Measurements from ENCODE around the gene PHF21A.
A peak's percentile ranks its signal among the peaks of the same experiment; 100 is the strongest.
"Not testable (repeated sequence)": the region's sequence is repeated elsewhere in the genome, so short reads cannot be mapped to it uniquely, and the experiment has no call there.

The PHF21A gene

DNA sequence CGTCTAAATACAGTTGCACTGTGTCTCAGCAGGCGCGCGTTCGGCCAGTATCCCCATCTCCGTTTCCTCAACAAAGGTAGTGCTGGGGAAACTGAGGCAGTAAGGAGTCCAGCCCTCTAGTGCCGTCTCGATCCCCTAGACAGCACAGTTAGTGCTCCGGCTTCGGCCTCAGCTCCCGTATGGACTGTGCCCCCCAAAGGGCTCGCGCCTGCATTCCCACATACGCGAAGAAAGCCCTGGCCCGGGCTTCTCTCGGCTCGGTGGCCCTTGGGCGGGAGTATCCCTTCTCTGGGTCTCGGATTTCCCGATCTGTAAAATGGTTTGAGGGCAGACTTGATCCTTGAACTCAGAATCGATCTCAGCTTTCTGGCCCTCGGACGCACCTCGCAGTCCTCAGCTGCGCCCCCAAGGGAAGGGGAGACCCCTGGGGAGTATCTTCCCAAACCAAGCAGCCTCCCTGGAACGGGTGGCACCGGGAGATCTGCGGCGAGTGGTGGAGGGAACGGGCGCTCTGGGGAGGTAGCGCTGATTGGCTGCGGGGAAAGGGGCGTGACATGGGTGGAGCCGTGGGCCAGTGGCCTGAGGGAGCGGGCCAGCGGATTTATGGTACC, 202.8 kb downstream of the PHF21A start:
- DNase-seq, result peak; percentile 72

DNA sequence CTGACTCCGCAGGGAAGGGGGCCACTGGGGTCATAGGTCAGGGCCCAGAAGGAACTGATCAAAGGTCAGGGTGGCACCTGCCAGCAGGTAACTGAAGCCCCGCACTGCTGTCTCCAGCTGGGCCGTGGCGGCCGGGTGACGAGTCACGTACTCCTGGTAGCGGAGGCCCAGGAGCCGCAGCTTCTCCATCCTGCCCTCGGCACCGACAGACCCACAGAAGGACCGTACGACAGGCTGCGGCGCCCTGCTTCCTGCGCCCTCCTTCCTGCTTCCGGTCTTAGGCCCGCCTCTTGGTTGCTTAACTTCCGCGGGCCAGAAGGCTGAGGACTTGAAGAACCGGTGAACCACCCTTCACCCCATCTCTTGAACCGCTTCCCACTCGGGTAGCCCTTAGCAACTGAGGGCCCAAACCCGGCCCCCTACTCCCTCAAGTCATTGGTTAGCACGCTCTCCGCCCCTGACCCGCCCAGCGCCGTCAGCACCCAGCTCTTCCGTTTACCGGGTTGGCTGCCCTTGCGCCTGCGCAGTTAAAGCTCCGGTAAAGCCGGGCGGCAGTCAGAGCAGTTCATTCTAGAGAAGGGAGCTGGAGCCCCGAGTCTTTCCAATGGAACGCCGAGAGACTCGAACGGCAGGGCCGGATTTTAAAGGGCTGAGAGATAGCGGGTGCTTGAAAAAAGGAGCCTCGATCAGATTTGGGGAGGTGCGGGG, 203.5 kb downstream of the PHF21A start, which contains the start of gene PEX16:
Gene PEX16, minus strand, starts transcription at position 255 of the 708 bp plus-strand sequence. Its CDS starts 66 bp downstream, at position 189.
- peak; percentile 92 for DNase-seq

DNA sequence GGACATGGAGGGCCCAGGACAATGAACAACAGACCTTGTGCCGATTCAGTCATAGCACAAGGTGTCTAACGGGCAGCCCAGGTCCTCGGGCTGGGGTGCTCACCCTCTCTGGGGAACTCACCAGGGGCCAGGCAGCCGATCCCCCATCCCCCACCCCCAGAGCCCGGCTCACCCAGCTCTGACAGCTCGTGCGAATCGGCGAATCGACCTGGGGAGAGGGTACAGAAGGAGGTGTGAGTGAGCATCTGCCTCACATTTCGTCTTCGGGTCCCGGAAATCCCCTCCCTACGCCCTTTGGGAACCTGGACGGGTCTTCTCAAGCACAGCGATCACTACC, 204.0 kb downstream of the PHF21A start:
- no peak for DNase-seq

DNA sequence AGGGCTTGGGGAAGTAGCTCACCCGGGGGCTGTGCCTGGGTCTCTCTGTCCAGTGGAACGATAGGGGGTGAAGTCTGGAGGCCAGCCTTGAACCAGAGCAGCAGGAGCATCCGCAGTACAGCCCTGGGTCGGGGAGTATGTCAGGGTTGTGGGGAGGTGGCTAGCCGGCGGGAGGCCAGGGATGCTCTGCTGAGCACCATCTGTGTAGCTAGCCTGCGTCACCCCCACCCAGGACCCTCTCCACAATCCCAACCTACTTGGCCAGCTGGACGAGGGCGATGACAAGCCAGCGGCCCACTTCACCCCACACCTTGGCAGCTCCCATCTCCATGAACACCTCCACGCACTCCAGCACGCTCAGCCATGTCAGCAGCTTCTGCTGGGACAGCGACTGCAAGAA, 205.8 kb downstream of the PHF21A start:
- no peak for DNase-seq

DNA sequence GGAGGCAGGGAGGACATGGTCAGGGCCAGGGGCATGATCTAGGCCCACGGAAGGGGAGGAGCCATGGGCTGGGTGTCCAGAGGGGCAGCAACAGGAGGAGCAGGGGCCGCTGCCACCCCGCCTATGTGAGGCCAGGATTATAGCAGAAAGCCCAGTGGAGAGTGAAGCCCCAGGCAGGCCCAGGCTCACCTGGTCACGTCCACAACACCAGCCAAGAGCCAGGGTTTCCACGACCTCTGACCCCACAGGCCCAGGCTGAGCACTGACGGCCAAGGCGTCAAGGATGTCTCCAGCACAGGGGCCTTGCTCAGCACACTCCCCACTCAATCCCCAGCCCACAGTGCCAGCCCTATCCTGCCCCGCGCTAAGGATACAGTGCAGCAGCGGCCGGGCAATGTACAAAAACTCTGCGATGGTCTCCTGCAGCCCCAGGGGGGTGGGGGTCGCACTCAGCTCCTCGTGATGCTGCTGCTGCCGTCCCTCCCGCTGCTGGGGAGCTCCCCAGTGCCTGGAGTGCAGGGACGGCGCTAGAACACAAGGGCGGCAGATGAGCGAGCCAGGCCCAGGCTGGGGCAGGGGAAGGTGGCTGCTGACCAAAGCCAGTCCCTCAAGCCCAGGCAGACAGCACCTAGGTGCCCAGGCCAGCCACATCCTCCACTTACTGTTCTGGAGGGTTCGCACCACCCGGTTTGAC, 207.2 kb downstream of the PHF21A start:
- DNase-seq, result no peak

DNA sequence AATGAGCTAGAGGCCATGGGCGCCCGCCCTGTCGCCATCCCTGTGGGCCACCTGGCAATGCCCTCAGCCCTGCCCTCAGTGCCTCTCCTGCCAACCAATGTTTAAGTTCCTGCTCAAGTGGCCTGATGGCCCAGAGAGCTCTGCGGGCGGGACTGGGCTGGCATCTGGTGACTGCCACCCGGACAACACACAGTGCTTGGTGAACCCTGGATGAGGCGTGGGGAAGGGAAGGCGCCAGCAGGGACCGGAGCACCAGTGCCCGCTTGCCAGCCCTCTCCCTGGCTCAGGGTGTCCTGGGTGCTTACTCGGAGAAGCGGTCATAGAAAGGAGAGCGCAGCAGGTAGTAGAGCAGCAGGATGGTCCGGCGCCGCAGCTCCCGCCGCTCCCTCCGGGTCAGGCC, 207.7 kb downstream of the PHF21A start:
- DNase-seq, result no peak

DNA sequence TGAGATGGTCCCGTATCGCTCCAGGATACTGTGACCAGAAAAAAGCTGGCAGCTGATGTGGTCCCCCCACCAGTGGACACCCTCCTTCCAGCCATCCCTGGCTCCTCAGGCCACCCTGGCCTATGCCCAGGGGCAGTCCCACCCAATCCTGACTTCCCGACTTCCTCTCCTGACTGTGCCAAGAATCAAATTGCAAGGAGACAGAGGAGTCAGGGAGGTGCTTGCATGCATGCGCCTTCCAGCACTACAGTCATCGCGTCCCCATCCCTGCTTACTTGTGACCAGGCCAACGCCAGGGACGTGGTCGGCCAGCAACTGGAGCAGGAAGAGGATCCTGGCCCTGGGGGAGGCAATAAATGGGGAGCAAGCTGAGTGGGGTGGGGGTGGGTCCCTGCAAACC, 210.6 kb downstream of the PHF21A start:
- DNase-seq, result no peak

DNA sequence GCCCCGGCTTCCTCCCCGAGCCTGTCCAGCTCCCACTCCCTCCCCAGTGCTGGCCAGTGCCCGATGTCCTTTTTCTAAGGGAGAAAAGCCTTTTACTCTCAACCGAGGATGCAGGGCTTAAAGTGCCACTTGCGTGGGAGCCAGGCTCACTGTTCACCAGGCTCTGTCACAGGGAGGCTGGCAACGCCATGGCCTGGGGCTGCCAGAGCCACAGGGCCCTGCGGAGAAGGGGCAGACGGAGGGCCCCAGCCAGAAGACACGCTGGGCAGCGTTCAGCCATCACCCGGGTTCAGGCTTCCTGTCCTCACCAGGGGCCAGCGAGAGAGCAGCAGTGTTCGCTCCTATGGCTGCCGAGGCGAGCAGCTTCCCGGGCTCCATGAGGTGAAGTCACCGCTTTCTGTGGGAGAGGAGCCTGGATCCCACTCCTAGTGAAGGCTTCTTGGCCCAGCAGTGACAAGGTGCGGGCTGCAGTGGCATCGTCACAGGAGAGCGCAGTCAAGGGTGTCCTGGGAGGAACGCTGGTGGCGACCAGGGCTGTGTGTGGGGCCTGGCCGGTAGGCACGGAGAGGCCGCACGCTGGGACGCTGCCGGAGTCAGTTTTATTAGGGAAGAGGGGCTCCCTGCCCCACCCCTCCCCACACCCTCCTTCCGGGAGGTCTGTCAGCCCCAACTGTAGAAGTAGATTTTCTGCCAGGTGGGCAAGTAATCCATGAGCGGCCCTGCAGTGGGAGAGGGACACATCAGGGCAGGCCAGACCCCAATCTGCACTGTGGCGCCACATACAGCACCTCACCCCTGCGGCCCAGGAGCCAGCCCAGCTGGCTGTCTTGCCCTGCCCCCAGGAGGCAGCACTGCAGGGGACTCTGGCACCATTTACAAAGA, 211.4 kb downstream of the PHF21A start:
- no peak for DNase-seq

DNA sequence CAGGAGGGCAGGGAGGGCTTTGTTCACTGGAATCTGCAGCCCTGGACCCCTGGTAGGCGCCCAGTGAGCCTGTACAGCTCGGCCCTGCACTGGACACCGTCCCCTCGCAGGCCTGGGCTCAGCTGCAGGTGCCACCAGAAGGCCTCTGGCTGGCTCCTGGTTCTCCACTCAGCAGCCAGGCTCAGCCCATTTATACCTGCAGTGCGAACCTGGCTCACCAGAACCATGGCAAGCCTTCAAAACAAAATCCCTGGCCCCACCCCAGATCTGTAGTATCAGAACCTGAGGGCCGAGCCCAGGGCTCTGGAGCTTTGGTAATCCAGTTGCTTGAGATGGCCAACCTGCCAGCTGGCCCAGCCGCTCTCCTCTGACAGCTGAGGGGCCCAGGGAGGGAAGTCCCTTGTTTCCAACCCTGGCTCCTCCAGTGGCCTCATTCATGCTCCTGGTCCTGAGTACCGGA, 213.3 kb downstream of the PHF21A start:
- no peak for DNase-seq

DNA sequence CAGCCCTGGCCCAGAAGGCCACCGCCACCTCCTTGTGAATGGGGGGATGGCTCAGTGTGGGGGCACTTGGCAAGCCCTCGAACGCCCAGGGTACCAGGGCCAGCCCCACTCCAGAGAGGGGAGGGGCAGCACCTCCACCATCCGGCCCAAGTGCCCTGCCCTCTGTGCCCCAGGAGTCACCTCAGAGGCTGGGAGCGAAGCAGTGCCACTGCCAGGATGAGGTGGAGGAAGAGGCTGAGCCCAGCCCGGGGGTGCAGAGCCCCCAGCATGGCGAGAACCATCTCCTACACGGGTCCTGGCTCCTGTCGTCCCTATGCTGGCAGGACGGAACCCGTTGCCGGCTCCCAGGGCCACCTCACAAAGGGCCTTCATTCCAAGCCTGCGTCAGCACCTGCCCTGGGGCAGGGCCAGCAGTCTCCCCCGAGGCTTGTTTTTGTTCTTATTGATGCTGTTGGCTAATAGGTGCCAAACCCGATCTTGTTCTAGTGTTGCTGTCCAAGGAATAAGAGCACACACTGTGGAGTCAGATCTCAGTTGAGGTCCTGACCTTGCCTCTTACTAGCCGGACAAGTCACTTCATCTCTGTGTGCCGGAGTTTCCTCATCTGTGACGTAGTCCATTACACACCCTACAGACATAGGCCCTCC, 214.2 kb downstream of the PHF21A start, which contains the start of gene FREY1:
Gene FREY1, minus strand, starts transcription at position 307 of the 647 bp plus-strand sequence. Its CDS starts 26 bp downstream, at position 281.
- no peak for DNase-seq

DNA sequence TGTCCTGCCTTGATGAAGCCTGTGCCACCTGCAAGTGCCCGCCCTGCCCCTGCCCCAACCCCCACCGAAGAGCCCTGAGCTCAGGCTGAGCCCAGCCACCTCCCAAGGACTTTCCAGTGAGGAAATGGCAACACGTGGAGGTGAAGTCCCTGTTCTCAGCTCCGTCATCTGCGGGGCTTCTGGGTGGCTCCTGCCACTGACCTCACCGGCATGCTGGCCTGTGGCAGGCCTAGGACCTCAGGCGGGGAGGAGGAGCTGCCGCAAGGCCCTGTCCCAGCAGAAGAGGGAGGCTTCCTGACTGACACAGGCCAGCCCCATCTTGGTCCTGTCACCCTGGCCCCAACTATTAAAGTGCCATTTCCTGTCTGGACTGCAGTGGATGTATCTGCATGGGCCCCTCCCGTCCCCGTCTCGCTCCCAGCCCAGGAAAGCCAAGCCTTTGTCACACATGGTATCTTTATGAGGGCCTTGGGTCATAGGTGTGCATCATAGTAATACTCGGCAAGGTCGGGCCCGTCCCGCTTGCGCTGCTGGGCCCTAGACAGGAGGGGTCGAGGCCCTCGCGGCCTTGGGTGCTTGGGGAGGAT, 215.1 kb downstream of the PHF21A start:
- no peak for DNase-seq

DNA sequence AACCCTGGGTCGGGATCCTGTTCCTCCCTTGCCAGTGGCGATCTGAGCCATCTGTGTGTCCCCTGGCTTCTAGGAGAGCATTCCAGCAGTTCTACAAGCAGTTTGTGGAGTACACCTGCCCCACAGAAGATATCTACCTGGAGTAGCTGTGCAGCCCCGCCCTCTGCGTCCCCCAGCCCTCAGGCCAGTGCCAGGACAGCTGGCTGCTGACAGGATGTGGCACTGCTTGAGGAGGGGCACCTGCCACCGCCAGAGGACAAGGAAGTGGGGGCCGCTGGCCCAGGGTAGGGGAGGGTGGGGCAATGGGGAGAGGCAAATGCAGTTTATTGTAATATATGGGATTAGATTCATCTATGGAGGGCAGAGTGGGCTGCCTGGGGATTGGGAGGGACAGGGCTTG, 215.7 kb downstream of the PHF21A start:
- DNase-seq, result not testable (repeated sequence)

DNA sequence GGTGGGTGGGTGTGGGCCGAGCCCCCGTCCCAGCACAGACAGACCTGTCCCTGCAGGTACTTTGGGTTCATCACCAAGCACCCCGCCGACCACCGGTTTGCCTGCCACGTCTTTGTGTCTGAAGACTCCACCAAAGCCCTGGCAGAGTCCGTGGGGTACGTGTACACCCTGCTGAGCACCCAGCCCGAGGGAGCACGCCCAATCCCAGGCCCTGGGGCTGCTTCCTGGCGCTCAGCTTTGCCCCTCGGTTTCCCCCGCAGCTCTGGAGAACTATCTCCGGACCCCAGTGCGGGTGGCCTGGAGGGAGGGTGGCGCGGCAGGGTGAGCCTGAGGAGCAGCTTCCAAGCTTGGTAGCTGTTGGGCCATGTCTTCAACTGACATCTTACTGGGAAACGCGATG, 216.2 kb downstream of the PHF21A start:
- DNase-seq, result no peak

DNA sequence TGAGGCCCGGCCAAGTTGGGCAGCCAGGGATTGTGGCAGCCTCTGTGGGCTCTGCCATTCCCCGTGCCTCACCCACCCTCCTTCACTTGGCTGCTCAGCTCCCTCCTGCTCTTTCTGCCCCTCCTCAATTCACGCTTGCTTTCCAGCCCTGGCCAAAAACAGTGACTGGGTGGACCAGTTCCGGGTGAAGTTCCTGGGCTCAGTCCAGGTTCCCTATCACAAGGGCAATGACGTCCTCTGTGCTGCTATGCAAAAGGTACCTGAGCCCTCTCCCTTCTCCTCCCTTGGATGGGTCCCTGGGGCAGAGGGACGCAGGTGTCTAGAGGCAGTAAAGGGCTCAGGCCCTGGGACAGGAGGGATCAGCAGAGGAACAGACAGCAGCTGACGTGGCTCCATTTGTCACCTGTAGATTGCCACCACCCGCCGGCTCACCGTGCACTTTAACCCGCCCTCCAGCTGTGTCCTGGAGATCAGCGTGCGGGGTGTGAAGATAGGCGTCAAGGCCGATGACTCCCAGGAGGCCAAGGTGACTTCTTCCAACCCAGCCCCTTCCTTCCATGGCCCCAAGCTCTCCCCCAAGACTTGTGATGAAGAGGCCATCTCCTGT, 216.8 kb downstream of the PHF21A start:
- no peak for DNase-seq

DNA sequence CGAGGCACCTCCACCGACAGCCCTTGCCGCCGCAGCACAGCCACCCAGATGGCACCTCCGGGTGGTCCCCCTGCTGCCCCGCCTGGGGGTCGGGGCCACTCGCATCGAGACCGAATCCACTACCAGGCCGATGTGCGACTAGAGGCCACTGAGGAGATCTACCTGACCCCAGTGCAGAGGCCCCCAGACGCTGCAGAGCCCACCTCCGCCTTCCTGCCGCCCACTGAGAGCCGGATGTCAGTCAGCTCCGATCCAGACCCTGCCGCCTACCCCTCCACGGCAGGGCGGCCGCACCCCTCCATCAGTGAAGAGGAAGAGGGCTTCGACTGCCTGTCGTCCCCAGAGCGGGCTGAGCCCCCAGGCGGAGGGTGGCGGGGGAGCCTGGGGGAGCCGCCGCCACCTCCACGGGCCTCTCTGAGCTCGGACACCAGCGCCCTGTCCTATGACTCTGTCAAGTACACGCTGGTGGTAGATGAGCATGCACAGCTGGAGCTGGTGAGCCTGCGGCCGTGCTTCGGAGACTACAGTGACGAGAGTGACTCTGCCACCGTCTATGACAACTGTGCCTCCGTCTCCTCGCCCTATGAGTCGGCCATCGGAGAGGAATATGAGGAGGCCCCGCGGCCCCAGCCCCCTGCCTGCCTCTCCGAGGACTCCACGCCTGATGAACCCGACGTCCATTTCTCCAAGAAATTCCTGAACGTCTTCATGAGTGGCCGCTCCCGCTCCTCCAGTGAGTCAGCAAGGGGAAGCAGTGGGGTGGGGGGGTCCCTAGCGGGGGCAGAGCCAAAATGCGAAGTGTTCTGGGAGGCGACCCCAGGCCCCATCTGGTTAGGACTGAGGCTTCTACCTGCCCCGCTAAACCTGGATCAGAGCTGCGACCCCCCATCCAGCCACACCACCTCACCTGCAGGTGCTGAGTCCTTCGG, 218.5 kb downstream of the PHF21A start:
- DNase-seq, result no peak

DNA sequence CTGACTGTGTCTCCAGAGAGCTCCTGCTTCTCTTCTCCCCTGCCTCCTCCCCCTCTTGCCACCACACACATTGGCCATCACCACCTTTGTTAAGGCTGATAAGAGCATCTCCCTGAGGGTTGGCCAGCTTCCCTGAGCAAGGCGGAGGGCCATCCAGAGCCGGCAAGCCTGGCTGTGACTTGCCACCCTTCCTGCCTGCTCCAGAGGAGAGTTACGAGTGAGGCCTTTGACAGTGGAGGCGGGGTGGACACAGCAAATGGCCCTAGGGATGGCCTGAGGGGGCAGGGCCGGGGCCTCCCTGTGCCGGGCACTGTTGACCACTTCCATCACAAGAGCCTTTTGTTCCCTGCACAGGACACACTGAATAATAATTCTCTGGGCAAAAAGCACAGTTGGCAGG, 219.6 kb downstream of the PHF21A start:
- DNase-seq, result no peak

DNA sequence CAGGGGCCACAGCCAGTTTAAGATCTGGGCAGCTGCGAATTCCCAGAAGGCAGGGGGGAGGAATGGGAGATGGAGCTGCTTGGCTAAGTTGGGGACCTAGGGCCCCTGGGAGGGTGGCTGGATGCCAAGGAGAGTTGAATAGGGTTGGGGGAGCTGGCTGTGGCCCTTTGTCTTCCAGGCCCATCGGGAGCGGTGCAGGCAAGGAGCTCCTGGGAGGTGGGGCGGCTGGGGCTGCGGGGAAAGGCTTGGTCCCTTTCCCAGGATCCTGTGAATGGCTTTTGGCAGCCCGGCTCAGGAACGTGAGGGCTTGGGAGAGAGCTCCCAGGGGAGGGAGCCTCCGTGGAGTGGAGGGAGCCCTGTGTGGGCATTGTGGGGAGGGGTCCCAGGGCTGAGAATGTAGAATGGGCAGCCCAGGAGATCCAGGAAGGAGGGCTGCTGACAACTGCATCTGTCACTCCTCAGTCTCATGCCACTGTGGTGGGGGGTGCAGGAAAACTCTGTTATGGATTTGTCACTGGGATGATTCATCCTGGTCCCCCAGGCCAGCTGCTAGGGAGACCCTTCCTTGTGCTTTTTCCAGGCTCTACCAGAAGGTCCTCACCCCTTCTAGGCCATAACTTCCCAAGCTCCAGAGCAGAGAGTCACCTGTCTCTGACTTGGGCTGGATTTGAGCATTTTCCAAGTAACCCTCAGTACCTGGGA, 220.2 kb downstream of the PHF21A start:
- DNase-seq, result no peak

DNA sequence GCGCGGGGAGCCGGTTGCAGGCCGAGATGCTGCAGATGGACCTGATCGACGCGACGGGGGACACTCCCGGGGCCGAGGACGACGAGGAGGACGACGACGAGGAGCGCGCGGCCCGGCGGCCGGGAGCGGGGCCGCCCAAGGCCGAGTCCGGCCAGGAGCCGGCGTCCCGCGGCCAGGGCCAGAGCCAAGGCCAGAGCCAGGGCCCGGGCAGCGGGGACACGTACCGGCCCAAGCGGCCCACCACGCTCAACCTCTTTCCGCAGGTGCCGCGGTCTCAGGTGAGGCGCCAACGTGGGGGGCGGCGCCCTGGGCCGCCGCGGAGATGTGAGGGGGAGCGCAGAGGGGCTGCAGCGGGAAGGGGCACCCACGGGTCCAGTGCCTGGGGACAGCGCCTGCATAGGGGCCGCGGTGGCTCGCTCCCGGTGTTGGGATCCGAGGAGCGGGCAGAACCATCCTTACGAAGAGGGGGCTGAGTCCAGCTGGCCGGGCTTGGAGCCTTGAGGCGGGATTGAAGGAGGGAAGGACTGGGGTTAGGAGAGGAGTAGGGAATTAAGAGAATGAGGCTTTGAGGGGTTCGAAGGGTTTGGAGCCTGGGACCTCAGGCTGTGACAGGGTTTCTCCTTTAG, 221.0 kb downstream of the PHF21A start:
- not testable (repeated sequence) for DNase-seq

Measured in RPMI8226 (cell line).